MM.1S (cell line): Measurements from ENCODE around the gene PILRA.

Experiments used
- DNase-seq: peaks from one replicate; pipeline ENCODE4 v3.0.0-alpha.2; 2015
- H2AFZ ChIP-seq: fragments of 300-600 bp; sonication (generic); 2 replicates; pipeline ENCODE4 v1.6.0; 2016; ENCODE audit warnings: antibody characterized with exemption, low read length
- H3F3A ChIP-seq: fragments of 300-600 bp; sonication (generic); 2 replicates; pipeline ENCODE4 v1.6.1; 2016; ENCODE audit warnings: mild to moderate bottlenecking, antibody characterized with exemption, low read length, moderate library complexity, mixed read lengths; ENCODE audit not compliant: insufficient read depth
- H3K27ac ChIP-seq: fragments of 300-600 bp; sonication (generic); 2 replicates; pipeline ENCODE4 v1.5.1; 2016; ENCODE audit warnings: mild to moderate bottlenecking, low read length
- H3K27me3 ChIP-seq: fragments of 300-600 bp; sonication (generic); replicated peaks from 2 replicates; pipeline ENCODE4 v1.6.0; 2016; ENCODE audit warnings: low read length; ENCODE audit not compliant: insufficient read depth
- H3K36me3 ChIP-seq: fragments of 300-600 bp; sonication (generic); replicated peaks from 2 replicates; pipeline ENCODE4 v1.6.1; 2016; ENCODE audit warnings: mild to moderate bottlenecking, low read length, mixed read lengths; ENCODE audit not compliant: insufficient read depth
- H3K4me1 ChIP-seq: fragments of 300-600 bp; sonication (generic); 2 replicates; pipeline ENCODE4 v1.6.1; 2016; ENCODE audit warnings: low read length, mixed read lengths
- H3K4me2 ChIP-seq: fragments of 300-600 bp; sonication (generic); 2 replicates; pipeline ENCODE4 v1.6.0; 2016; ENCODE audit warnings: low read depth, low read length
- H3K4me3 ChIP-seq: fragments of 300-600 bp; sonication (generic); 2 replicates; pipeline ENCODE4 v1.5.1; 2016; ENCODE audit warnings: low read length, mixed read lengths
- H3K79me2 ChIP-seq: fragments of 300-600 bp; sonication (generic); 2 replicates; pipeline ENCODE4 v1.6.1; 2016; ENCODE audit warnings: mixed run types, low read length, mixed read lengths
- H3K9ac ChIP-seq: fragments of 300-600 bp; sonication (generic); 2 replicates; pipeline ENCODE4 v1.6.1; 2016; ENCODE audit warnings: low read length, mixed read lengths
- H3K9me2 ChIP-seq: fragments of 300-600 bp; sonication (generic); replicated peaks from 2 replicates; pipeline ENCODE4 v1.6.1; 2016; ENCODE audit warnings: mild to moderate bottlenecking, low read length, mixed read lengths; ENCODE audit not compliant: insufficient read depth
- H3K9me3 ChIP-seq: fragments of 300-600 bp; sonication (generic); replicated peaks from 2 replicates; pipeline ENCODE4 v1.6.1; 2016; ENCODE audit warnings: mild to moderate bottlenecking, low read length, mixed read lengths; ENCODE audit not compliant: insufficient read depth
- H4K20me1 ChIP-seq: fragments of 300-600 bp; sonication (generic); 2 replicates; pipeline ENCODE4 v1.6.1; 2016; ENCODE audit warnings: mild to moderate bottlenecking, low read length, moderate library complexity, mixed read lengths; ENCODE audit not compliant: insufficient read depth
- CTCF ChIP-seq: fragments of 300-600 bp; sonication (generic); IDR thresholded peaks from 2 replicates; pipeline ENCODE4 v1.5.1; 2016; ENCODE audit warnings: antibody characterized with exemption, low read length, mixed read lengths
- EZH2 ChIP-seq: fragments of 300-600 bp; sonication (generic); optimal IDR thresholded peaks from 2 replicates; pipeline ENCODE3; 2017; ENCODE audit warnings: low read depth, mild to moderate bottlenecking, antibody characterized with exemption, low read length, mixed read lengths
- EZH2phosphoT487 ChIP-seq: fragments of 300-600 bp; sonication (generic); IDR thresholded peaks from 2 replicates; pipeline ENCODE4 v1.6.1; 2018; ENCODE audit warnings: antibody characterized with exemption, low read length

PILRA gene

GRCh38 chr7:100358027-100358856 is 15.0 kb upstream of the PILRA start, which contains the start of gene PILRB:
Gene PILRB, plus strand, starts transcription at chr7:100358117. Its CDS starts 186 bp downstream, at chr7:100358303.
- DNase-seq, result no peak
- Histone ChIP-seq H3K27me3 (no peaks in the 10 kb centered on the region), H3K4me1 (no peaks in the 10 kb centered on the region), H3F3A (peaks cover 2% of the 10 kb centered on the region), H3K36me3 (peaks cover 7% of the 10 kb centered on the region; the same call in 1 of the 2 replicates), H3K4me3 (no peak within 1 kb of the TSS), H3K27ac (no peak within 1 kb of the TSS), H3K9ac (no peak within 1 kb of the TSS), H2AFZ (no peak within 1 kb of the TSS), H4K20me1 (no peaks in the 10 kb centered on the region), H3K4me2 (no peak within 1 kb of the TSS), H3K9me2 (no peaks in the 10 kb centered on the region), H3K79me2 (no peaks in the 10 kb centered on the region), H3K9me3 (no peaks in the 10 kb centered on the region)
- TF ChIP-seq CTCF (no peak), EZH2phosphoT487 (no peak), EZH2 (no peak)

- Histone ChIP-seq H3K36me3 (peaks cover 7% of the 10 kb centered on the region; the same call in 1 of the 2 replicates), H2AFZ (no peak overlapping the region), H3K27me3 (no peaks in the 10 kb centered on the region), H3K4me1 (no peaks in the 10 kb centered on the region), H3K4me3 (no peak overlapping the region), H3K9me3 (no peaks in the 10 kb centered on the region), H3K9ac (no peak overlapping the region), H4K20me1 (no peaks in the 10 kb centered on the region), H3K9me2 (no peaks in the 10 kb centered on the region), H3K79me2 (no peaks in the 10 kb centered on the region), H3K27ac (no peak overlapping the region), H3K4me2 (no peak overlapping the region), H3F3A (peaks cover 5% of the 10 kb centered on the region)
- TF ChIP-seq EZH2, result no peak
- no peak for TF ChIP-seq CTCF
- no peak for TF ChIP-seq EZH2phosphoT487
- no peak for DNase-seq
Observed at GRCh38 chr7:100358857-100359212, 14.5 kb upstream of the PILRA start.

GRCh38 chr7:100360135-100360854 is 13.0 kb upstream of the PILRA start:
- Histone ChIP-seq H3K4me1 (peaks cover 4% of the 10 kb centered on the region), H3K27ac (no peak overlapping the region), H3K4me3 (no peak overlapping the region), H4K20me1 (no peaks in the 10 kb centered on the region), H3K27me3 (no peaks in the 10 kb centered on the region), H3K36me3 (peaks cover 7% of the 10 kb centered on the region; the same call in 1 of the 2 replicates), H3K79me2 (no peaks in the 10 kb centered on the region), H3K9me2 (no peaks in the 10 kb centered on the region), H3K9me3 (no peaks in the 10 kb centered on the region), H3F3A (peaks cover 18% of the 10 kb centered on the region), H2AFZ (no peak overlapping the region), H3K4me2 (no peak overlapping the region), H3K9ac (no peak overlapping the region)
- no peak for DNase-seq
- TF ChIP-seq EZH2 (no peak), EZH2phosphoT487 (no peak), CTCF (no peak)
